Lower leg skin (tissue), 3 donors: ENCODE data around the gene FBXW5.

Experiments
- CTCF ChIP-seq, 3 donors: fragments of 450-650 bp; IDR thresholded peaks; one replicate each; pipeline ENCODE4 v1.5.1; 2016; ENCODE audit warnings: antibody characterized with exemption in 3 of 3, mild to moderate bottlenecking in 3 of 3, moderate library complexity in 2 of 3
- POLR2A ChIP-seq, 2 donors: fragments of 450-650 bp; IDR thresholded peaks; one replicate each; pipeline ENCODE4 v1.6.1; 2016 to 2017; ENCODE audit warnings: antibody characterized with exemption in 2 of 2, mild to moderate bottlenecking in 1 of 2, moderate library complexity in 1 of 2

GRCh38 chr9:136907011-136907914 is 37.3 kb downstream of the FBXW5 start:
- no peak for TF ChIP-seq CTCF (IDR thresholded peaks at IDR 0.05)
- no peak for TF ChIP-seq POLR2A (IDR thresholded peaks at IDR 0.05)
